Tibial nerve (tissue), 4 donors: ENCODE results near the gene DHRS2. TPM values are rescaled to one million over a fixed set of nuclear protein-coding genes. Genes with fewer than 3 reads are reported as not detected.
"Not testable (repeated sequence)": the region's sequence is repeated elsewhere in the genome, so short reads cannot be mapped to it uniquely, and the experiment has no call there.

Experiments
- DNase-seq, 2 donors: peaks; one replicate each; pipeline ENCODE4 v3.0.0-alpha.2; 2019; ENCODE audit warnings: low spot score in 2 of 2
- H3K27ac ChIP-seq, 4 donors: fragments of 200-600 bp; sonication (generic) in 3 of 4; one replicate each; pipeline ENCODE4 v1.5.1; 2017 to 2019; ENCODE audit warnings: mild to moderate bottlenecking in 1 of 4
- H3K27me3 ChIP-seq, 2 donors: fragments of 200-600 bp; sonication (generic) in 1 of 2; one replicate each; pipeline versions ENCODE4 v1.5.1 to v1.6.0; 2017 to 2019
- H3K36me3 ChIP-seq, 3 donors: fragments of 200-600 bp; sonication (generic); one replicate each; pipeline ENCODE4 v1.5.1; 2018 to 2019
- H3K4me1 ChIP-seq, 4 donors: fragments of 200-600 bp; sonication (generic) in 3 of 4; one replicate each; pipeline ENCODE4 v1.5.1; 2017 to 2019
- H3K4me3 ChIP-seq, 4 donors: fragments of 200-600 bp; sonication (generic) in 3 of 4; one replicate each; pipeline ENCODE4 v1.5.1; 2017 to 2019; ENCODE audit warnings: mild to moderate bottlenecking in 1 of 4, moderate library complexity in 1 of 4
- H3K9me3 ChIP-seq, 4 donors: fragments of 200-600 bp; sonication (generic) in 3 of 4; one replicate each; pipeline ENCODE4 v1.5.1; 2017 to 2019
- CTCF ChIP-seq, 5 experiments: fragments of 200-600 bp in 3 of 5; fragments of 450-650 bp in 2 of 5; sonication (generic) in 3 of 5; IDR thresholded peaks; one replicate each; pipeline ENCODE4 v1.5.1; 2016 to 2019; ENCODE audit warnings: antibody characterized with exemption in 5 of 5, mild to moderate bottlenecking in 3 of 5, moderate library complexity in 2 of 5
- EP300 ChIP-seq, 2 donors: sonication (generic); formaldehyde crosslinking; IDR thresholded peaks; one replicate each; pipeline ENCODE4 v1.6.1; 2017; ENCODE audit warnings: antibody characterized with exemption in 2 of 2, mild to moderate bottlenecking in 1 of 2
- POLR2A ChIP-seq, 2 donors: fragments of 450-650 bp; IDR thresholded peaks; one replicate each; pipeline ENCODE4 v1.6.1; 2017; ENCODE audit warnings: antibody characterized with exemption in 2 of 2, mild to moderate bottlenecking in 2 of 2, moderate library complexity in 2 of 2
- WGBS, 2 donors: methylation state at CpG; one replicate each; pipeline ENCODE4 v1.1.5; 2018; 5-methylcytosine and 5-hydroxymethylcytosine counted together
- total RNA-seq, 4 donors: library from RNA; depleted of rRNA; stranded (reverse); fragments of >200 nt; gene quantifications; one replicate each; pipeline ENCODE4 v1.1.0, GENCODE V29; 2016

DHRS2 gene
- total RNA-seq, 4 donors from 2014 or later: 0.90 TPM; not detected in 3

- 86 to 87% methylated on average over 3 of the region's 3 CpGs for WGBS, 2 donors
Observed at GRCh38 chr14:23609001-23609400, 27.2 kb upstream of the DHRS2 start.

DNA sequence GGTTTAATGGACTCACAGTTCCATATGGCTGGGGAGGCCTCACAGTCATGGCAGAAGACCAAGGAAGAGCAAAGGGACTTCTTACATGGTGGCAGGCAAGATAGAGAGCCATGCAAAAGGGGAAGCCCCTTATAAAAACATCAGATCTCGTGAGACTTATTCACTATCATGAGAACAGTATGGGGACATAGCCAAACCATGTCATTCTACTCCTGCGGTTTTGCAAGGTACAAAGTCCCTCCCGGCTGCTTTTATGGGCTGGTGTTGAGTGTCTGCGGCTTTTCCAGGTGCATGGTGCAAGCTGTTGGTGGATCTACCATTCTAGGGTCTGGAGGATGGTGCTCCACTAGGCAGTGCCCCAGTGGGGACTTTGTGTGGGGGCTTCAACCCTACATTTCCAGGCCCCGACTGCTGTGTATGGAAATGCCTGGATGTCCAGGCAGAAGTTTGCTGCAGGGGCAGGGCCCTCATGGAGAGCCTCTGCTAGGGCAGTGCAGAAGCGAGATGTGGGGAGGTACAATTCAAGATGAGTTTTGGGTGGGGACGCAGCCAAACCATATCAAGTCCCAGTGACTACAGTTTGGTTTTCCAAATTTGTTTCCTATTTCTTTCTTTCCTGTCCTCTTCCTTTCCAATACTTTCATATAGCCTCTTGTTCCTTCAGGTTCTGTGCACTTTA, 26.6 kb upstream of the DHRS2 start:
- H3K27ac ChIP-seq, H3K4me3 ChIP-seq, H3K36me3 ChIP-seq, DNase-seq, H3K9me3 ChIP-seq, H3K4me1 ChIP-seq, H3K27me3 ChIP-seq: not testable (repeated sequence)
- WGBS, 2 donors: 61 to 64% methylated on average over 7 of the region's 7 CpGs

More at GRCh38 chr14:23609001-23609400, 27.2 kb upstream of the DHRS2 start:
- TF ChIP-seq POLR2A (IDR thresholded peaks at IDR 0.05): no peak
- TF ChIP-seq EP300 (IDR thresholded peaks at IDR 0.05): no peak
- no peak for TF ChIP-seq CTCF (IDR thresholded peaks at IDR 0.05)
- Histone ChIP-seq H3K36me3 (no peaks in the 10 kb centered on the region), H3K27me3 (no peaks in the 10 kb centered on the region), H3K9me3 (no peaks in the 10 kb centered on the region), H3K4me1 (no peaks in the 10 kb centered on the region), H3K4me3 (no peak overlapping the region), H3K27ac (no peak overlapping the region)
- DNase-seq: no peak

- DNase-seq: no peak
- 48 to 49% methylated on average over 2 of the region's 2 CpGs for WGBS, 2 donors
Observed at GRCh38 chr14:23610090-23610814, 25.9 kb upstream of the DHRS2 start.

DNA sequence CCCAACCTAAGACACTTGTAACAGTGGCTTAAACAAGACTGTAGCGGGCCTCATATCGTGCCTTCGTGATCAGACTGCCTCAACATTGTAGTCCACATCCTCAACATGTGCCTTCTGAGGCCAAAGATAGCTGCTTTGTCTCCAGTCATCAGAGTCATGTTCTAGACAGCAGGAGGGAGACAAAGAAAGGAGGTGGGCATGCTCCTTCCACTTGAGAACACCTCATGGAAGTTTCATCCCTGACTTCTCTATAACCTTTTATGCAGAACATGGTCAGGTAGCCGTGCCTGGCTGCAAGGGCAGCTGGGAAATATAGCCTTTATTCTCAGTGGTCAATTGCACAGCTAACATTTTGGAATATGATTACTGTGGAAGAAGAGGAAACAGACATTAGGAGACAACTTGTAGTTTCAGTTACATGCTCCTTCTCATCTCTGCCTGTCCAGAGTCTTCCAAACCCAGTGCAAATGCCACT, 25.3 kb upstream of the DHRS2 start:
- DNase-seq: no peak
- Histone ChIP-seq H3K27me3 (no peaks in the 10 kb centered on the region), H3K27ac (no peak overlapping the region), H3K9me3 (no peaks in the 10 kb centered on the region), H3K36me3 (no peaks in the 10 kb centered on the region), H3K4me1 (no peaks in the 10 kb centered on the region), H3K4me3 (no peak overlapping the region)
- TF ChIP-seq CTCF (IDR thresholded peaks at IDR 0.05) (no peak), EP300 (IDR thresholded peaks at IDR 0.05) (no peak), POLR2A (IDR thresholded peaks at IDR 0.05) (no peak)
- 60% methylated on average over 4 of the region's 4 CpGs for WGBS, 2 donors

More at GRCh38 chr14:23610090-23610814, 25.9 kb upstream of the DHRS2 start:
- TF ChIP-seq POLR2A (IDR thresholded peaks at IDR 0.05): no peak
- TF ChIP-seq CTCF (IDR thresholded peaks at IDR 0.05): no peak
- TF ChIP-seq EP300 (IDR thresholded peaks at IDR 0.05): no peak
- no peaks in the 10 kb centered on the region for H3K27me3 ChIP-seq
- H3K9me3 ChIP-seq: no peaks in the 10 kb centered on the region
- no peaks in the 10 kb centered on the region for H3K4me1 ChIP-seq
- no peak overlapping the region for H3K27ac ChIP-seq
- no peak overlapping the region for H3K4me3 ChIP-seq
- no peaks in the 10 kb centered on the region for H3K36me3 ChIP-seq

DNA sequence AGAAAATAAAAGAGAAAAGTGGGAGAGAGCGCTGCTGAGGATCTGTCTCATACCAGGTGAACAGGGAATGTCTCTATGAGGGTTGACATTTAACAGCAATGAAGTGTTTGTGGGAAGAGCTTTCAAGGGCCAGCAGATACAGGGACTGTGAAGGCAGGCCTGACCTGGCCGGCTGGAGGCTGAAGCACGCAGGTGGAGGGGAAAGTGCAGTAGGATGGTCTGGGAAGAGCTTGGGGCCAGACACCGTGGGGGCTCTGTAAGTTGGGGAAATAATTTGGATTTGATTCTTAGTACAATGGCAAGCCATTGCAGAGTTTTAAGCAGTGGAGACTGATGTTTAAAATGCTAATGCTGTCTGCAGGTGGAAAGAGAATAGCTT, 23.8 kb upstream of the DHRS2 start:
- no peaks in the 10 kb centered on the region for H3K9me3 ChIP-seq
- H3K4me1 ChIP-seq: no peaks in the 10 kb centered on the region
- H3K4me3 ChIP-seq: no peak overlapping the region
- H3K27ac ChIP-seq: no peak overlapping the region
- no peak for DNase-seq
- 70 to 81% methylated on average over 4 of the region's 4 CpGs for WGBS, 2 donors
- H3K36me3 ChIP-seq: no peaks in the 10 kb centered on the region
- TF ChIP-seq POLR2A (IDR thresholded peaks at IDR 0.05) (no peak), CTCF (IDR thresholded peaks at IDR 0.05) (no peak), EP300 (IDR thresholded peaks at IDR 0.05) (no peak)
- no peaks in the 10 kb centered on the region for H3K27me3 ChIP-seq
